Activated naive CD4-positive, alpha-beta T cell treated with anti-CD3 and anti-CD28 coated beads for 36 hours (primary cell): ENCODE data around the gene TIMM8B. TPM values are rescaled to one million over a fixed set of nuclear protein-coding genes. Genes with fewer than 3 reads are reported as not detected.
"Not testable (repeated sequence)": the region's sequence is repeated elsewhere in the genome, so short reads cannot be mapped to it uniquely, and the experiment has no call there.

ENCODE experiments used
- CTCF ChIA-PET: fragments of 350-600 bp; sonication (Branson Sonifier 250); formaldehyde crosslinking; loops from one replicate; lab custom pipeline; 2021; ENCODE audit warnings: antibody characterized with exemption; lab: Charles Lee
- DNase-seq: peaks from one replicate; pipeline ENCODE4 v3.0.0-alpha.2; 2020
- H3K27ac Mint-ChIP-seq: one replicate; pipeline ENCODE4 v1.8.0; 2021; ENCODE audit warnings: mild to moderate bottlenecking, mixed read lengths
- H3K27me3 Mint-ChIP-seq: one replicate; pipeline ENCODE4 v1.8.0; 2021; ENCODE audit warnings: low read depth, mixed read lengths
- H3K36me3 Mint-ChIP-seq: one replicate; pipeline ENCODE4 v1.8.0; 2021; ENCODE audit warnings: low read depth, mixed read lengths
- H3K4me1 Mint-ChIP-seq: one replicate; pipeline ENCODE4 v1.8.0; 2021; ENCODE audit warnings: low read depth, mixed read lengths
- H3K4me3 Mint-ChIP-seq: one replicate; pipeline ENCODE4 v1.8.0; 2021; ENCODE audit warnings: mild to moderate bottlenecking, moderate library complexity, mixed read lengths
- H3K9me3 Mint-ChIP-seq: one replicate; pipeline ENCODE4 v1.8.0; 2021; ENCODE audit warnings: mixed read lengths
- intact Hi-C: fragments of 100-400 bp; cut with micrococcal nuclease; formaldehyde crosslinking; loops from one replicate; pipeline ENCODE4 v1.15.1; 2023
- total RNA-seq, 2 experiments: library from RNA; stranded (reverse); gene quantifications; one replicate each; pipeline ENCODE4 v1.2.3, GENCODE V29; 2021

Gene TIMM8B
- total RNA-seq, 2 experiments from 2014 or later: 35.4 to 41.7 TPM

- H3K9me3 Mint-ChIP-seq: no peaks in the 10 kb centered on the region
- CTCF ChIA-PET: interaction anchor here (0.9 to 1.5 kb wide), 2 partner anchors 13 to 146 kb away, joined by 4 read pairs; partner anchors contain the start of genes SDHD and TIMM8B
- intact Hi-C loops: loop anchor here (1.0 kb wide), 5 partner anchors 12 to 1240 kb away; partner anchors contain the start of genes CFAP68, DLAT, FDXACB1 and SDHD
- peak; percentile 86 for DNase-seq
- H3K4me3 Mint-ChIP-seq: peak within 1 kb of the TSS; percentile 97
- H3K27ac Mint-ChIP-seq: peak within 1 kb of the TSS; percentile 97
- peaks cover 28% of the 10 kb centered on the region for H3K4me1 Mint-ChIP-seq
- H3K27me3 Mint-ChIP-seq: peaks cover 6% of the 10 kb centered on the region
- H3K36me3 Mint-ChIP-seq: peaks cover 18% of the 10 kb centered on the region
Observed at GRCh38 chr11:112073941-112074811, 12.4 kb downstream of the TIMM8B start, which contains the start of the genes NKAPD1 and PIH1D2. Gene NKAPD1 (plus strand): TSS chr11:112074299. CDS start chr11:112075575, 1,276 bp downstream. Gene PIH1D2 (minus strand): TSS chr11:112074017. CDS start chr11:112073174, 843 bp downstream.

DNA sequence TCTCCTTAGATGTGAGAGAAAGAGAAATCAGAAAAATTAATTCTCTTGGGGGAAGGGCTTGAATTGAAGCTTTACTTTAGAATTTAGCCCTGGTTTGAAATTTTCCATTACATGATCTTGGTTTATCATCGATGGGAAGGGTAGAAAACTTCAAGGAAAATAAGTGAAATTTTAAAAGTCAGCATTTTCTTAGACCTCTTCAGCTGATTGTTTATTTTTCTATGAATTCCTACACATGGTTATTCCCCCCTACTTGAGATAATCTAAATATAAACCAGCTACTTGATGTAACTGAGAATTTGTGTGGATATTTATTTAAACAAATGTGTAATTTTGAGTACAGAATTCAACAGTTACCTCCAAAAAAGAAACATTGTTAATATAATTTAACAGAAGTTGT, 23.6 kb downstream of the TIMM8B start:
- H3K36me3 Mint-ChIP-seq: peaks cover 14% of the 10 kb centered on the region
- H3K4me3 Mint-ChIP-seq: no peak overlapping the region
- intact Hi-C loops: no loop called here
- H3K27me3 Mint-ChIP-seq: no peaks in the 10 kb centered on the region
- H3K4me1 Mint-ChIP-seq: no peaks in the 10 kb centered on the region
- no peaks in the 10 kb centered on the region for H3K9me3 Mint-ChIP-seq
- DNase-seq: no peak
- CTCF ChIA-PET: no interaction called here
- H3K27ac Mint-ChIP-seq: no peak overlapping the region

DNA sequence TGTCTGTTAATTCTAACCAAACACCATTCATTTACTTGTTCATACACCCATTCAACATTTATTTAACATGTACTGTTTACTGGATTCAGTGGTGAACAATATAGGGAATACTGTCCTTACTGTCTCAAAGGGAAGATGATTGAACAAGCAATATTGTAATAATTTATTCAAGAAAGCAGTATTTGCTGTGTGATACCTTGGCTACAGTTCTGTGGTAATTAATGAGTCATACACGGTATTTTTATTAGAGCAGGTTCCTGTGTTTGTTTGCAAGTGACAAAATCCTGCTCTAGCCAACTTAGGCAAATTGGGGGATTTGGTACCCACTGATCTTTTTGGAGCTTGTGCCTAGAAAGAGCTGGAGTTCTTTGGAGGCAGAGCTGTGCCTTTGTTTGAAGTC, 28.5 kb downstream of the TIMM8B start:
- peaks cover 30% of the 10 kb centered on the region for H3K36me3 Mint-ChIP-seq

GRCh38 chr11:112057170-112057569, 29.4 kb downstream of the TIMM8B start:
- no peaks in the 10 kb centered on the region for H3K27me3 Mint-ChIP-seq
- H3K36me3 Mint-ChIP-seq: peaks cover 26% of the 10 kb centered on the region
- peak overlapping the region; percentile 84 for H3K27ac Mint-ChIP-seq
- CTCF ChIA-PET: interaction anchor here (0.6 to 1.1 kb wide), 4 partner anchors 28 to 126 kb away, joined by 3 read pairs; no protein-coding TSS in a partner anchor
- H3K4me3 Mint-ChIP-seq: no peak overlapping the region
- H3K9me3 Mint-ChIP-seq: no peaks in the 10 kb centered on the region
- peak; percentile 35 for DNase-seq
- peaks cover 15% of the 10 kb centered on the region for H3K4me1 Mint-ChIP-seq
- intact Hi-C loops: loop anchor here (2.0 kb wide), 2 partner anchors 26 to 32 kb away; partner anchors contain the start of gene DLAT

More for the DNA sequence above, 28.5 kb downstream of the TIMM8B start:
- no peaks in the 10 kb centered on the region for H3K27me3 Mint-ChIP-seq
- no peak overlapping the region for H3K27ac Mint-ChIP-seq
- peaks cover 15% of the 10 kb centered on the region for H3K4me1 Mint-ChIP-seq
- no peak for DNase-seq
- no peaks in the 10 kb centered on the region for H3K9me3 Mint-ChIP-seq
- CTCF ChIA-PET: interaction anchor here (1.1 kb wide), 1 partner anchor 116 kb away, joined by 3 read pairs; no protein-coding TSS in a partner anchor
- no peak overlapping the region for H3K4me3 Mint-ChIP-seq
- intact Hi-C loops: no loop called here

GRCh38 chr11:112051768-112052167, 34.8 kb downstream of the TIMM8B start:
- Mint-ChIP-seq H3K36me3 (peaks cover 51% of the 10 kb centered on the region), H3K27ac (no peak overlapping the region), H3K4me3 (no peak overlapping the region), H3K4me1 (peaks cover 29% of the 10 kb centered on the region), H3K9me3 (no peaks in the 10 kb centered on the region), H3K27me3 (no peaks in the 10 kb centered on the region)
- no peak for DNase-seq
- intact Hi-C loops: no loop called here
- CTCF ChIA-PET: no interaction called here

GRCh38 chr11:112050721-112051120, 35.8 kb downstream of the TIMM8B start:
- Mint-ChIP-seq H3K4me3 (no peak overlapping the region), H3K36me3 (peaks cover 56% of the 10 kb centered on the region), H3K9me3 (no peaks in the 10 kb centered on the region), H3K27ac (no peak overlapping the region), H3K4me1 (peaks cover 23% of the 10 kb centered on the region), H3K27me3 (no peaks in the 10 kb centered on the region)
- intact Hi-C loops: no loop called here
- DNase-seq: no peak
- CTCF ChIA-PET: interaction anchor here (0.6 kb wide), 1 partner anchor 26 kb away, joined by 3 read pairs; no protein-coding TSS in a partner anchor

DNA sequence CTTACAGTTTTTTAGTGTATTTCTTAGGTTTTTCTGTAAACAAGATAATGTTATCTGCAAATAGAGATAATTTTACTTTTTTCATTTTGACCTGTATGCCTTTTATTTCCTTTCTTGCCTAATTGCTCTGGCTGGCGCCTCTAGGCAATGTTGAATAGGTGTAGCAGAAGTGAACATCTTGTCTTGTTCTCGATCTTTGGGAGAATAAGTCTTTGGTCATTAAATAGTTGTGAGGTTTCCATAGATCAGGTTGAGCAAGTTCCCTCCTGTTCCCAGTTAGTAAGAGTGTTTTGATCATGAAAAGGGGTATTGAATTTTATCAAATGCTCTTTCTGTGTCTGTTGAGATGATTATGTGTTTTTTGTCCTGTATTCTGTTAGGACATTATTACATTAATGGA, 36.8 kb downstream of the TIMM8B start:
- Mint-ChIP-seq H3K27ac (no peak overlapping the region), H3K9me3 (no peaks in the 10 kb centered on the region), H3K4me3 (no peak overlapping the region), H3K27me3 (no peaks in the 10 kb centered on the region), H3K4me1 (peaks cover 23% of the 10 kb centered on the region), H3K36me3 (peaks cover 60% of the 10 kb centered on the region)
- intact Hi-C loops: loop anchor here (2.0 kb wide), 1 partner anchor 37 kb away; the partner anchor contains the start of genes SDHD and TIMM8B
- CTCF ChIA-PET: no interaction called here
- DNase-seq: no peak

GRCh38 chr11:112048256-112048655, 38.3 kb downstream of the TIMM8B start:
- Mint-ChIP-seq H3K36me3 (peaks cover 68% of the 10 kb centered on the region), H3K4me1 (peaks cover 23% of the 10 kb centered on the region), H3K27ac (peak overlapping the region; percentile 44)
- H3K9me3 Mint-ChIP-seq, CTCF ChIA-PET, H3K27me3 Mint-ChIP-seq, DNase-seq, H3K4me3 Mint-ChIP-seq: not testable (repeated sequence)
- intact Hi-C loops: loop anchor here (2.0 kb wide), 1 partner anchor 39 kb away; the partner anchor contains the start of genes SDHD and TIMM8B

GRCh38 chr11:112046647-112047046, 39.9 kb downstream of the TIMM8B start:
- peaks cover 64% of the 10 kb centered on the region for H3K36me3 Mint-ChIP-seq

DNA sequence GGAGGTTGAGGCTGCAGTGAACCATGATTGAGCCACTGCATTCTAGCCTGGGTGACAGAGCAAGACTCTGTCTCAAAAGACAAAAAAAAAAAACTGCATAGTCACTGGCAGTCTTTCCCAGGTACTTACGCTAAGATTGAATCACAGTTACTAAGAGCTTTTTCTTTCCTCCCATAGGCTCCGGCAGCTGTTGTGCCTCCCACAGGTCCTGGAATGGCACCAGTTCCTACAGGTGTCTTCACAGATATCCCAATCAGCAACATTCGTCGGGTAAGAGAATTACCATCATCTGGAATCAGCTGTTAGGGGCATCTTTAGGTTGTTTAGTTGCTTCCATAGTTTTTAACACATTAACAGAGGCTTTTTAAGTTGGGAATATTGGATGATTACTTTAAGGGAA, 41.6 kb downstream of the TIMM8B start:
- Mint-ChIP-seq H3K27me3 (no peaks in the 10 kb centered on the region), H3K4me1 (peaks cover 27% of the 10 kb centered on the region), H3K4me3 (no peak overlapping the region), H3K36me3 (peaks cover 58% of the 10 kb centered on the region), H3K9me3 (no peaks in the 10 kb centered on the region), H3K27ac (no peak overlapping the region)
- CTCF ChIA-PET: interaction anchor here (0.6 kb wide), 1 partner anchor 39 kb away, joined by 3 read pairs; no protein-coding TSS in a partner anchor
- intact Hi-C loops: no loop called here
- no peak for DNase-seq

More at GRCh38 chr11:112046647-112047046, 39.9 kb downstream of the TIMM8B start:
- DNase-seq, H3K9me3 Mint-ChIP-seq, CTCF ChIA-PET, intact Hi-C loops, H3K27ac Mint-ChIP-seq, H3K4me3 Mint-ChIP-seq, H3K27me3 Mint-ChIP-seq: not testable (repeated sequence)
- peaks cover 31% of the 10 kb centered on the region for H3K4me1 Mint-ChIP-seq

GRCh38 chr11:112042961-112043304, 43.6 kb downstream of the TIMM8B start:
- intact Hi-C loops: no loop called here
- H3K27me3 Mint-ChIP-seq: no peaks in the 10 kb centered on the region
- peaks cover 50% of the 10 kb centered on the region for H3K36me3 Mint-ChIP-seq
- CTCF ChIA-PET: interaction anchor here (0.7 to 1.7 kb wide), 3 partner anchors 61 to 147 kb away, joined by 3 to 4 read pairs (median 3); no protein-coding TSS in a partner anchor
- peaks cover 11% of the 10 kb centered on the region for H3K4me1 Mint-ChIP-seq
- no peak for DNase-seq
- H3K4me3 Mint-ChIP-seq: no peak overlapping the region
- no peaks in the 10 kb centered on the region for H3K9me3 Mint-ChIP-seq
- H3K27ac Mint-ChIP-seq: no peak overlapping the region
